ENCODE results near the gene TLE5.

The TLE5 gene

GRCh38 chr19:3047496-3048189 is 14.7 kb downstream of the TLE5 start:
- H3K4me3 ChIP-seq (ENCODE audit: low read depth, low read length): no peak overlapping the region
- no peak for TF ChIP-seq CTCF (IDR thresholded peaks at IDR 0.05; ENCODE audit: borderline replicate concordance, insufficient read depth, low read depth, low read length)

GRCh38 chr19:3046698-3047495 is 15.4 kb downstream of the TLE5 start:
- no peak for TF ChIP-seq CTCF (IDR thresholded peaks at IDR 0.05; ENCODE audit: borderline replicate concordance, insufficient read depth, low read depth, low read length)
- H3K4me3 ChIP-seq (ENCODE audit: low read depth, low read length): no peak overlapping the region

- no peak overlapping the region for H3K4me3 ChIP-seq (ENCODE audit: low read depth, low read length)
These were observed 16.2 kb downstream of the TLE5 start for GRCh38 chr19:3045885-3046697.

GRCh38 chr19:3045191-3045590 is 17.1 kb downstream of the TLE5 start:
- no peak overlapping the region for H3K4me3 ChIP-seq (ENCODE audit: low read depth, low read length)
- no peak for TF ChIP-seq CTCF (IDR thresholded peaks at IDR 0.05; ENCODE audit: borderline replicate concordance, insufficient read depth, low read depth, low read length)

More at GRCh38 chr19:3045885-3046697, 16.2 kb downstream of the TLE5 start:
- TF ChIP-seq CTCF (IDR thresholded peaks at IDR 0.05; ENCODE audit: borderline replicate concordance, insufficient read depth, low read depth, low read length): no peak

- TF ChIP-seq CTCF (IDR thresholded peaks at IDR 0.05; ENCODE audit: borderline replicate concordance, insufficient read depth, low read depth, low read length): no peak
- H3K4me3 ChIP-seq (ENCODE audit: low read depth, low read length): no peak overlapping the region
These were observed 19.6 kb downstream of the TLE5 start for GRCh38 chr19:3042621-3043267.

- H3K4me3 ChIP-seq (ENCODE audit: low read depth, low read length): no peak overlapping the region
- TF ChIP-seq CTCF (IDR thresholded peaks at IDR 0.05; ENCODE audit: borderline replicate concordance, insufficient read depth, low read depth, low read length): no peak
These were observed 20.3 kb downstream of the TLE5 start for GRCh38 chr19:3041761-3042620.
